Measurements from ENCODE around the gene NT5DC3.

DNA sequence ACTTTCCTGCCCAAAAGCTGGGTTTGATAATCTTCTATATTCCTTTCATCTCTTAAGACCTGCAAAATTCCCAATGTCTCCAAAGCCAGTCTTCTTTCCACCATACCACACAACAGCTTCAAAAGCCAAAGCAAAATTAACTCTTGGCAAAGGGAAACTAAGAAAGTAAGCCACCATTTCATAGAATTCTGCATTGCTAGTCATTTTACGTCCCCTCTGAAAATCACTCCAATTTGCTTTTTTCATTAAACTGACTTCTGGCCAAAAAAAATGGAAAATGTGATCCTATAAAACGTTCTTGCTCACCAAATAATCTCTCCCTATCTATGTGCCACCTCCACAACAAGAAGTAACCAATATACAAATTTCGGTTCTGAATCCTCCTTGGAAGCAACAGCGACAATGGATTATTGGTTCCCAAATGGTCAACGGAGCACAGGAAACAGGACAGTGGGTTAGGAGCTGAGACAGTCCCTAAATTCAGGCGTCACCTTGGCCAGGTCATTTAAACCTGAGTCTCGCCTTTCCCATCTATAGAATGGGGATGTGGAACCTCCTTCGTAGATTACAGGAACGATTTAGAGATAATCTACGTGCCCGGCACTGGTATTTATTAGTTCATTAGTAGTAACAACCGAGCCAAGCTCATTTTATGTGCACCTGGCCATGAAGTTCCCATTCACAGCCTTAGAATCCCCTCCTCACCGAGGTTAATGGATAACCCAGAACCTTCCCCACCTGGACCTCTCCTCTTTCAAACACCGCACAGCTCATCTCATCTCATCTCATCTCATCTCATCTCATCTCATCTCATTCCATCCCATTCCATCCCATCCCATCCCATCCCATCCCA, 1.2 kb downstream of the NT5DC3 start:
- TF ChIP-seq ZC3H10 (CRISPR knock-in tag; IDR thresholded peaks at IDR 0.05) (no peak), ZFP3 (CRISPR knock-in tag; IDR thresholded peaks at IDR 0.05) (no peak), OSR1 (CRISPR knock-in tag; IDR thresholded peaks at IDR 0.05) (no peak), ZNF70 (CRISPR knock-in tag; IDR thresholded peaks at IDR 0.05) (no peak), ZNF8 (CRISPR knock-in tag; IDR thresholded peaks at IDR 0.05) (no peak), PATZ1 (CRISPR knock-in tag; IDR thresholded peaks at IDR 0.05; ENCODE audit: borderline replicate concordance) (no peak), CREB5 (CRISPR knock-in tag; IDR thresholded peaks at IDR 0.05; ENCODE audit: low read depth) (no peak), TCF4 (CRISPR knock-in tag; IDR thresholded peaks at IDR 0.05; ENCODE audit: borderline replicate concordance) (no peak), BACH2 (CRISPR knock-in tag; IDR thresholded peaks at IDR 0.05; ENCODE audit: borderline replicate concordance) (no peak), ZFP30 (CRISPR knock-in tag; IDR thresholded peaks at IDR 0.05) (no peak), RARB (CRISPR knock-in tag; IDR thresholded peaks at IDR 0.05) (no peak), ISL1 (CRISPR knock-in tag; IDR thresholded peaks at IDR 0.05) (no peak)

Data from SK-N-SH treated with all-trans-retinoic acid at 6 μM for 48 hours (cell line).